HepG2 (cell line): Measurements from ENCODE around the gene TRIM7. TPM values are rescaled to one million over a fixed set of nuclear protein-coding genes. Genes with fewer than 3 reads are reported as not detected.

Experiments used
- CEBPG ChIP-seq: IDR thresholded peaks from 2 replicates; pipeline ENCODE4 v1.6.1; 2016
- GATAD1 ChIP-seq: IDR thresholded peaks from 2 replicates; pipeline ENCODE4 v1.6.1; 2016; ENCODE audit warnings: missing genetic modification reagents, missing compliant biosample characterization
- NR2F2 ChIP-seq: IDR thresholded peaks from 2 replicates; pipeline ENCODE4 v1.6.1; 2012; ENCODE audit warnings: low read depth, inconsistent platforms, borderline replicate concordance
- THAP11 ChIP-seq: IDR thresholded peaks from 2 replicates; pipeline ENCODE4 v1.6.1; 2016; ENCODE audit warnings: missing biosample characterization, missing genetic modification reagents
- ZNF136 ChIP-seq: sonication (generic); formaldehyde crosslinking; IDR thresholded peaks from 2 replicates; pipeline ENCODE4 v1.8.1; 2022; ENCODE audit warnings: low read depth, mild to moderate bottlenecking, moderate library complexity, missing genetic modification reagents
- ZNF432 ChIP-seq: sonication (generic); formaldehyde crosslinking; IDR thresholded peaks from 2 replicates; pipeline ENCODE4 v1.5.0; 2020; ENCODE audit warnings: missing genetic modification reagents, mild to moderate bottlenecking, borderline replicate concordance
- ZNF616 ChIP-seq: sonication (generic); formaldehyde crosslinking; IDR thresholded peaks from 2 replicates; pipeline ENCODE4 v1.5.0; 2020; ENCODE audit warnings: low read depth, mild to moderate bottlenecking, missing genetic modification reagents
- ZNF777 ChIP-seq: sonication (generic); formaldehyde crosslinking; IDR thresholded peaks from 2 replicates; pipeline ENCODE4 v1.4.0; 2020; ENCODE audit warnings: missing genetic modification reagents
- polyA plus RNA-seq, 8 experiments: library from polyadenylated mRNA; depleted of rRNA in 3 of 8; stranded (reverse) in 7 of 8; unstranded in 1 of 8; fragments of >200 nt; fragmentation: Illumina TruSeq in 4 of 8; extraction: Trizol in 4 of 8; gene quantifications; 2 replicates each; pipeline versions ENCODE4 v1.2.1 to v1.2.3, GENCODE V29; 2011 to 2016; ENCODE audit warnings: low read depth in 4 of 8, missing spikeins in 1 of 8, mixed read lengths in 1 of 8; ENCODE audit not compliant: insufficient read depth in 1 of 8
- total RNA-seq, 5 experiments: library from RNA; depleted of rRNA; stranded (reverse); fragments of >200 nt; fragmentation: Illumina TruSeq; extraction: Trizol; gene quantifications; 2 replicates each; pipeline ENCODE4 v1.2.3, GENCODE V29; 2016; ENCODE audit warnings: low read depth in 1 of 5
- TF ChIP-seq, protein P1 (sequence below): sonication (generic); formaldehyde crosslinking; IDR thresholded peaks from 2 replicates; pipeline ENCODE4 v1.5.0; 2020; ENCODE audit warnings: mild to moderate bottlenecking, missing genetic modification reagents, borderline replicate concordance
- TF ChIP-seq, protein P2 (sequence below): IDR thresholded peaks from 2 replicates; pipeline ENCODE4 v1.6.1; 2016; ENCODE audit warnings: low read depth
- TF ChIP-seq, protein P3 (sequence below): sonication (generic); formaldehyde crosslinking; IDR thresholded peaks from 2 replicates; pipeline ENCODE4 v1.9.0; 2022; ENCODE audit warnings: low read depth, missing genetic modification reagents
- TF ChIP-seq, protein P4 (sequence below): sonication (generic); formaldehyde crosslinking; IDR thresholded peaks from 2 replicates; pipeline ENCODE4 v1.4.0; 2020; ENCODE audit warnings: missing genetic modification reagents
- TF ChIP-seq, protein P5 (sequence below): sonication (generic); formaldehyde crosslinking; IDR thresholded peaks from 2 replicates; pipeline ENCODE4 v1.5.0; 2020; ENCODE audit warnings: missing genetic modification reagents

The TRIM7 gene
- total and polyA plus RNA-seq, 2 of the 13 experiments (the other 11 are each of a cell fraction or from before 2014, with no cell fraction given), result 0.13 TPM; not detected in 1

DNA sequence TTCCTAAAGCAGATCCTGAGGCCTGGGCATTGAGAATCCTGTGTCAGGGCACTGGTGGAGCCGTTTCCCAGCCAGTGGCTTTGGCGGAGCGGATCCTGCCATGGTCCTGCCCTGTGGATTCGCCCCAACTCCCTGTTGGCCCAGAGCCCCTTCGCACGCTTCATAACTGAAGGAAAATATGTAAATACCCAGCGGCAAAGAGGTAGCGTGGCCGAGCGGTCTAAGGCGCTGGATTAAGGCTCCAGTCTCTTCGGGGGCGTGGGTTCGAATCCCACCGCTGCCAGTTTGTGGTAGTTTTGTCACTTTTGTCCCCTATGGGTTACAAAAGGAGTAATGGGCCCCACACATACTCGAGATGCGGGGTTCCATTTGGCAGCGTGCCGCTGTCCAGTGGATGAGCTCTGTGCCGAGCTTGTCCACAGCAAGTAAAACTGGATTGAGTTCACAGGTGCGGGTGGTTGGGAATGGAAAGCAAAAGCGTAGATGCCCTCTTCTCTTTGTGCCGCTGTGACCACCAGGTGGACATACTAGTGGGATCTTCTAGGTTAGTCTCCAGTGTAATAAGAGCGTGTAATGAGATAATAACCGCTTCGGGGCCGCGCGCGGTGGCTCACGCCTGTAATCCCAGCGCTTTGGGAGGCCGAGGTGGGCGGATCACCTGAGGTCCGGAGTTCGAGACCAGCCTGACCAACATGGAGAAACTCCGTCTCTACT, 17.3 kb downstream of the TRIM7 start (continued):
- TF ChIP-seq, protein P1, sequence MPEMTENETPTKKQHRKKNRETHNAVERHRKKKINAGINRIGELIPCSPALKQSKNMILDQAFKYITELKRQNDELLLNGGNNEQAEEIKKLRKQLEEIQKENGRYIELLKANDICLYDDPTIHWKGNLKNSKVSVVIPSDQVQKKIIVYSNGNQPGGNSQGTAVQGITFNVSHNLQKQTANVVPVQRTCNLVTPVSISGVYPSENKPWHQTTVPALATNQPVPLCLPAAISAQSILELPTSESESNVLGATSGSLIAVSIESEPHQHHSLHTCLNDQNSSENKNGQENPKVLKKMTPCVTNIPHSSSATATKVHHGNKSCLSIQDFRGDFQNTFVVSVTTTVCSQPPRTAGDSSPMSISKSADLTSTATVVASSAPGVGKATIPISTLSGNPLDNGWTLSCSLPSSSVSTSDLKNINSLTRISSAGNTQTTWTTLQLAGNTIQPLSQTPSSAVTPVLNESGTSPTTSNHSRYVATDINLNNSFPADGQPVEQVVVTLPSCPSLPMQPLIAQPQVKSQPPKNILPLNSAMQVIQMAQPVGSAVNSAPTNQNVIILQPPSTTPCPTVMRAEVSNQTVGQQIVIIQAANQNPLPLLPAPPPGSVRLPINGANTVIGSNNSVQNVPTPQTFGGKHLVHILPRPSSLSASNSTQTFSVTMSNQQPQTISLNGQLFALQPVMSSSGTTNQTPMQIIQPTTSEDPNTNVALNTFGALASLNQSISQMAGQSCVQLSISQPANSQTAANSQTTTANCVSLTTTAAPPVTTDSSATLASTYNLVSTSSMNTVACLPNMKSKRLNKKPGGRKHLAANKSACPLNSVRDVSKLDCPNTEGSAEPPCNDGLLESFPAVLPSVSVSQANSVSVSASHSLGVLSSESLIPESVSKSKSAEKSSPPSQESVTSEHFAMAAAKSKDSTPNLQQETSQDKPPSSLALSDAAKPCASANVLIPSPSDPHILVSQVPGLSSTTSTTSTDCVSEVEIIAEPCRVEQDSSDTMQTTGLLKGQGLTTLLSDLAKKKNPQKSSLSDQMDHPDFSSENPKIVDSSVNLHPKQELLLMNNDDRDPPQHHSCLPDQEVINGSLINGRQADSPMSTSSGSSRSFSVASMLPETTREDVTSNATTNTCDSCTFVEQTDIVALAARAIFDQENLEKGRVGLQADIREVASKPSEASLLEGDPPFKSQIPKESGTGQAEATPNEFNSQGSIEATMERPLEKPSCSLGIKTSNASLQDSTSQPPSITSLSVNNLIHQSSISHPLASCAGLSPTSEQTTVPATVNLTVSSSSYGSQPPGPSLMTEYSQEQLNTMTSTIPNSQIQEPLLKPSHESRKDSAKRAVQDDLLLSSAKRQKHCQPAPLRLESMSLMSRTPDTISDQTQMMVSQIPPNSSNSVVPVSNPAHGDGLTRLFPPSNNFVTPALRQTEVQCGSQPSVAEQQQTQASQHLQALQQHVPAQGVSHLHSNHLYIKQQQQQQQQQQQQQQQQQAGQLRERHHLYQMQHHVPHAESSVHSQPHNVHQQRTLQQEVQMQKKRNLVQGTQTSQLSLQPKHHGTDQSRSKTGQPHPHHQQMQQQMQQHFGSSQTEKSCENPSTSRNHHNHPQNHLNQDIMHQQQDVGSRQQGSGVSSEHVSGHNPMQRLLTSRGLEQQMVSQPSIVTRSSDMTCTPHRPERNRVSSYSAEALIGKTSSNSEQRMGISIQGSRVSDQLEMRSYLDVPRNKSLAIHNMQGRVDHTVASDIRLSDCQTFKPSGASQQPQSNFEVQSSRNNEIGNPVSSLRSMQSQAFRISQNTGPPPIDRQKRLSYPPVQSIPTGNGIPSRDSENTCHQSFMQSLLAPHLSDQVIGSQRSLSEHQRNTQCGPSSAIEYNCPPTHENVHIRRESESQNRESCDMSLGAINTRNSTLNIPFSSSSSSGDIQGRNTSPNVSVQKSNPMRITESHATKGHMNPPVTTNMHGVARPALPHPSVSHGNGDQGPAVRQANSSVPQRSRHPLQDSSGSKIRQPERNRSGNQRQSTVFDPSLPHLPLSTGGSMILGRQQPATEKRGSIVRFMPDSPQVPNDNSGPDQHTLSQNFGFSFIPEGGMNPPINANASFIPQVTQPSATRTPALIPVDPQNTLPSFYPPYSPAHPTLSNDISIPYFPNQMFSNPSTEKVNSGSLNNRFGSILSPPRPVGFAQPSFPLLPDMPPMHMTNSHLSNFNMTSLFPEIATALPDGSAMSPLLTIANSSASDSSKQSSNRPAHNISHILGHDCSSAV (CRISPR knock-in tag), result no peak
- peak; percentile 80 for TF ChIP-seq THAP11 (CRISPR knock-in tag)
- TF ChIP-seq CEBPG (CRISPR knock-in tag), result no peak
- TF ChIP-seq GATAD1 (CRISPR knock-in tag), result peak; percentile 45
- TF ChIP-seq, protein P2, sequence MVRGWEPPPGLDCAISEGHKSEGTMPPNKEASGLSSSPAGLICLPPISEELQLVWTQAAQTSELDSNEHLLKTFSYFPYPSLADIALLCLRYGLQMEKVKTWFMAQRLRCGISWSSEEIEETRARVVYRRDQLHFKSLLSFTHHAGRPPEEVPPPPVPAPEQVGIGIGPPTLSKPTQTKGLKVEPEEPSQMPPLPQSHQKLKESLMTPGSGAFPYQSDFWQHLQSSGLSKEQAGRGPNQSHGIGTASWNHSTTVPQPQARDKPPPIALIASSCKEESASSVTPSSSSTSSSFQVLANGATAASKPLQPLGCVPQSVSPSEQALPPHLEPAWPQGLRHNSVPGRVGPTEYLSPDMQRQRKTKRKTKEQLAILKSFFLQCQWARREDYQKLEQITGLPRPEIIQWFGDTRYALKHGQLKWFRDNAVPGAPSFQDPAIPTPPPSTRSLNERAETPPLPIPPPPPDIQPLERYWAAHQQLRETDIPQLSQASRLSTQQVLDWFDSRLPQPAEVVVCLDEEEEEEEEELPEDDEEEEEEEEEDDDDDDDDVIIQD (CRISPR knock-in tag), result no peak; the same call in 1 of the 2 replicates
- TF ChIP-seq, protein P3, sequence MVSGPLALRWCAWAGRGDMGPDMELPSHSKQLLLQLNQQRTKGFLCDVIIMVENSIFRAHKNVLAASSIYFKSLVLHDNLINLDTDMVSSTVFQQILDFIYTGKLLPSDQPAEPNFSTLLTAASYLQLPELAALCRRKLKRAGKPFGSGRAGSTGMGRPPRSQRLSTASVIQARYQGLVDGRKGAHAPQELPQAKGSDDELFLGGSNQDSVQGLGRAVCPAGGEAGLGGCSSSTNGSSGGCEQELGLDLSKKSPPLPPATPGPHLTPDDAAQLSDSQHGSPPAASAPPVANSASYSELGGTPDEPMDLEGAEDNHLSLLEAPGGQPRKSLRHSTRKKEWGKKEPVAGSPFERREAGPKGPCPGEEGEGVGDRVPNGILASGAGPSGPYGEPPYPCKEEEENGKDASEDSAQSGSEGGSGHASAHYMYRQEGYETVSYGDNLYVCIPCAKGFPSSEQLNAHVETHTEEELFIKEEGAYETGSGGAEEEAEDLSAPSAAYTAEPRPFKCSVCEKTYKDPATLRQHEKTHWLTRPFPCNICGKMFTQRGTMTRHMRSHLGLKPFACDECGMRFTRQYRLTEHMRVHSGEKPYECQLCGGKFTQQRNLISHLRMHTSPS (CRISPR knock-in tag), result 0 out of 2 replicates have a peak, but pooled peaks have one; percentile 31
- TF ChIP-seq, protein P4, sequence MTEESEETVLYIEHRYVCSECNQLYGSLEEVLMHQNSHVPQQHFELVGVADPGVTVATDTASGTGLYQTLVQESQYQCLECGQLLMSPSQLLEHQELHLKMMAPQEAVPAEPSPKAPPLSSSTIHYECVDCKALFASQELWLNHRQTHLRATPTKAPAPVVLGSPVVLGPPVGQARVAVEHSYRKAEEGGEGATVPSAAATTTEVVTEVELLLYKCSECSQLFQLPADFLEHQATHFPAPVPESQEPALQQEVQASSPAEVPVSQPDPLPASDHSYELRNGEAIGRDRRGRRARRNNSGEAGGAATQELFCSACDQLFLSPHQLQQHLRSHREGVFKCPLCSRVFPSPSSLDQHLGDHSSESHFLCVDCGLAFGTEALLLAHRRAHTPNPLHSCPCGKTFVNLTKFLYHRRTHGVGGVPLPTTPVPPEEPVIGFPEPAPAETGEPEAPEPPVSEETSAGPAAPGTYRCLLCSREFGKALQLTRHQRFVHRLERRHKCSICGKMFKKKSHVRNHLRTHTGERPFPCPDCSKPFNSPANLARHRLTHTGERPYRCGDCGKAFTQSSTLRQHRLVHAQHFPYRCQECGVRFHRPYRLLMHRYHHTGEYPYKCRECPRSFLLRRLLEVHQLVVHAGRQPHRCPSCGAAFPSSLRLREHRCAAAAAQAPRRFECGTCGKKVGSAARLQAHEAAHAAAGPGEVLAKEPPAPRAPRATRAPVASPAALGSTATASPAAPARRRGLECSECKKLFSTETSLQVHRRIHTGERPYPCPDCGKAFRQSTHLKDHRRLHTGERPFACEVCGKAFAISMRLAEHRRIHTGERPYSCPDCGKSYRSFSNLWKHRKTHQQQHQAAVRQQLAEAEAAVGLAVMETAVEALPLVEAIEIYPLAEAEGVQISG (CRISPR knock-in tag), result peak; percentile 83
- no peak for TF ChIP-seq ZNF432 (CRISPR knock-in tag)
- TF ChIP-seq ZNF777 (CRISPR knock-in tag), result peak; percentile 38; the same call in 1 of the 2 replicates
- TF ChIP-seq NR2F2, result peak; percentile 51; the same call in 1 of the 2 replicates
- TF ChIP-seq ZNF616 (CRISPR knock-in tag), result no peak
- 0 out of 2 replicates have a peak, but pooled peaks have one; percentile 63 for TF ChIP-seq ZNF136 (CRISPR knock-in tag)
- TF ChIP-seq, protein P5, sequence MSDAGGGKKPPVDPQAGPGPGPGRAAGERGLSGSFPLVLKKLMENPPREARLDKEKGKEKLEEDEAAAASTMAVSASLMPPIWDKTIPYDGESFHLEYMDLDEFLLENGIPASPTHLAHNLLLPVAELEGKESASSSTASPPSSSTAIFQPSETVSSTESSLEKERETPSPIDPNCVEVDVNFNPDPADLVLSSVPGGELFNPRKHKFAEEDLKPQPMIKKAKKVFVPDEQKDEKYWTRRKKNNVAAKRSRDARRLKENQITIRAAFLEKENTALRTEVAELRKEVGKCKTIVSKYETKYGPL (CRISPR knock-in tag), result no peak
